Measurements from ENCODE around the gene APOBEC2. TPM values are rescaled to one million over a fixed set of nuclear protein-coding genes. Genes with fewer than 3 reads are reported as not detected.

The APOBEC2 gene
- total and polyA plus RNA-seq, 2 of the 4 experiments (the other 2 are of a cell fraction), result not detected

DNA sequence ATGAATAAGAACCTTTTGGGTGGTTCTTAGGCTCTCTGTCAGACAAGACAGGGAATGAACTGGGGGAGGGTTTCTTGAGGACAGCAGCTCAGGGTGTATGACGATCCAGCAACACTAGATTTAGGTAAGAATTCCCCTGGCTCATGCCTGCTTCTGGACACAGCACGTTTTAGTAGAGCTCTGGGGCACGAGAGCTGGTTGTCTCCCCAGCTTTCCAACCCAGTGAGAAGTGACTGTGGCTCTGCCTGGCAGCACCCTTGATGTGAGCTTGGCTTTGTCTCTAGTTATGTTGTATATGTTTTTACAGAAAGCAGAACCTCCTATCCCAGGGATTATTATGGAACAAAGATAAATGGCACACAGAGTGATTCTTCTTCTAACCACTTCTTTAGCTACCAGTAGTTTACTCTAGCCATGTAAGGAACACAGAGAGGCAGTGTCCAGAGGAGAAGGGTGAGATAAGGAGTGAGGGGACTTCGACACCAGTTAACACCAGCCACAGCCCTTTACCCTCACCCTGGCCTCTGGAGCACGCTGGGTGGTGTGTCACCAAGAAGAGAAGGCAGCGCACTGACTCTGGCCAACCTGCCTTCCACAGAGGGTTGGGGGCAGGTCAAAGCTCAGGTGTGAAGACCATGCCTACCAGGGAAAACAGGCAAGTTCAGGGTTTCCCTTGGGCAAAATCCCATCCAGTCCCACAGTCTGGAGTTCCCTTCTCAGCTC lies 3.9 kb downstream of the APOBEC2 start:
- no TSS peak for BruUV-seq (replicated peaks)
- dilution Hi-C loops (cut with HindIII; ENCODE audit: low sequenced_read_pairs, unreplicated experiment), result no loop called here
- no peak overlapping the region for H3K23ac ChIP-seq (ENCODE audit: low read depth, low read length)
- TF ChIP-seq SMC3 (IDR thresholded peaks at IDR 0.05; ENCODE audit: low read depth, low read length) (no peak), RAD21 (IDR thresholded peaks at IDR 0.05; ENCODE audit: low read length) (no peak), BHLHE40 (IDR thresholded peaks at IDR 0.05; ENCODE audit: low read depth, low read length) (no peak), FOS (IDR thresholded peaks at IDR 0.05; ENCODE audit: low read depth, low read length) (no peak), MXI1 (IDR thresholded peaks at IDR 0.05; ENCODE audit: borderline replicate concordance, low read depth, low read length) (no peak), CEBPB (IDR thresholded peaks at IDR 0.05; ENCODE audit: low read depth, low read length) (no peak), ELK1 (IDR thresholded peaks at IDR 0.05; ENCODE audit: borderline replicate concordance, low read depth, low read length) (no peak)
- H3K27ac ChIP-seq (ENCODE audit: insufficient read depth, low read length), result no peak overlapping the region
- peaks cover 12% of the 10 kb centered on the region for H3K4me1 ChIP-seq (ENCODE audit: control insufficient read depth, insufficient read depth, low read length)
- no peaks in the 10 kb centered on the region for H3K36me3 ChIP-seq (ENCODE audit: control insufficient read depth, insufficient read depth, low read length)
- no peak overlapping the region for H4K91ac ChIP-seq (ENCODE audit: insufficient read depth, low read depth, low read length)
- H2AK9ac ChIP-seq (replicated peaks; ENCODE audit: low read depth, low read length, poor library complexity), result no peak overlapping the region
- no peak overlapping the region for H2BK15ac ChIP-seq (ENCODE audit: low read depth, low read length)
- no peak overlapping the region for H4K5ac ChIP-seq (ENCODE audit: low read depth, low read length)
- no peak overlapping the region for H2BK5ac ChIP-seq (ENCODE audit: low read depth, low read length, poor library complexity, severe bottlenecking)
- H3K4me2 ChIP-seq (ENCODE audit: low read depth, low read length), result no peak overlapping the region
- no peak overlapping the region for H3K4me3 ChIP-seq (ENCODE audit: insufficient read depth, low read depth, low read length)
- H3K9ac ChIP-seq (ENCODE audit: low read depth, low read length), result no peak overlapping the region
- no peaks in the 10 kb centered on the region for H3K9me3 ChIP-seq (ENCODE audit: control insufficient read depth, insufficient read depth, low read length)
- in situ Hi-C loops (cut with MboI; ENCODE audit: low sequenced_read_pairs), result no loop called here
- WGBS, 2 experiments (ENCODE audit: extremely low coverage in 2 of 2, insufficient read length in 1 of 2), result 33% methylated on average over 1 of the region's 6 CpGs; no CpG with 5 or more reads in 1 of the 2 experiments
- ATAC-seq (ENCODE audit: low read depth) (no peak), DNase-seq (no peak)
- no peak overlapping the region for H3K14ac ChIP-seq (replicated peaks; ENCODE audit: low read depth, low read length)
- no peak overlapping the region for H2BK20ac ChIP-seq (ENCODE audit: low read depth, low read length)
- ChIA-PET POLR2A (ENCODE audit: unreplicated experiment) (no interaction called here), CTCF (no interaction called here)
- H2AFZ ChIP-seq (replicated peaks; ENCODE audit: low read length, poor library complexity), result no peak overlapping the region
- H3K4ac ChIP-seq (ENCODE audit: low read depth, low read length), result no peak overlapping the region
- H3K56ac ChIP-seq (ENCODE audit: extremely low read depth, insufficient read depth, low read length), result no peak overlapping the region
- no peaks in the 10 kb centered on the region for H3K79me1 ChIP-seq (ENCODE audit: low read depth in 1 of 2, low read length in 2 of 2)
- H3K18ac ChIP-seq (ENCODE audit: low read depth, low read length), result no peak overlapping the region
- H4K8ac ChIP-seq (ENCODE audit: low read depth in 2 of 2, low read length in 2 of 2), result no peak overlapping the region
- peaks cover 2% of the 10 kb centered on the region; the same call in 1 of the 2 replicates for H3K27me3 ChIP-seq (ENCODE audit: control insufficient read depth, insufficient read depth, low read length)
- H2BK120ac ChIP-seq (ENCODE audit: low read depth, low read length), result no peak overlapping the region
- H2AK5ac ChIP-seq (ENCODE audit: low read depth, low read length), result no peak overlapping the region
- no peaks in the 10 kb centered on the region for H4K20me1 ChIP-seq (ENCODE audit: insufficient read depth, low read length)
- H3K9me1 ChIP-seq (ENCODE audit: insufficient read depth, low read length), result no peaks in the 10 kb centered on the region
- intact Hi-C loops (cut with micrococcal nuclease), result no loop called here
